Panc1 (cell line): Measurements from ENCODE around the gene BCHE. TPM values are rescaled to one million over a fixed set of nuclear protein-coding genes. Genes with fewer than 3 reads are reported as not detected.

Experiments
- ATAC-seq: fragments of 200-7000 bp; cut with Tn5 transposase; 2 replicates; pipeline ENCODE4 v1.9.1; 2020; ENCODE audit warnings: mild to moderate bottlenecking, moderate library complexity
- BruUV-seq: library from RNA; stranded (reverse); fragments of 400-500 nt; replicated peaks from 2 replicates; lab custom pipeline; 2021; lab: Mats Ljungman, UMichigan
- CTCF ChIA-PET: fragments of 300-600 bp; sonication (Branson Sonifier 250); formaldehyde crosslinking; loops from one replicate; lab custom pipeline; 2022; ENCODE audit warnings: antibody characterized with exemption; lab: Charles Lee
- POLR2A ChIA-PET: fragments of 300-600 bp; sonication (Branson Sonifier 250); formaldehyde crosslinking; loops from one replicate; lab custom pipeline; 2022; ENCODE audit warnings: antibody characterized with exemption; lab: Charles Lee
- DNase-seq: peaks from one replicate; pipeline ENCODE4 v3.0.0-alpha.2; 2010; ENCODE audit warnings: low read depth, low spot score
- H3K27ac ChIP-seq: 2 replicates; pipeline ENCODE4 v1.5.1; 2011; ENCODE audit warnings: mild to moderate bottlenecking, low read length, inconsistent platforms
- H3K27me3 ChIP-seq: fragments of 200-500 bp; sonication (Bioruptor generic); 2 replicates; pipeline ENCODE4 v1.6.0; 2014; ENCODE audit warnings: low read length, inconsistent platforms; ENCODE audit not compliant: control insufficient read depth, insufficient read depth
- H3K36me3 ChIP-seq: fragments of 200-500 bp; sonication (Bioruptor generic); 2 replicates; pipeline ENCODE4 v1.5.1; 2014; ENCODE audit warnings: inconsistent platforms, mild to moderate bottlenecking, low read length, moderate library complexity; ENCODE audit not compliant: control insufficient read depth, insufficient read depth
- H3K4me1 ChIP-seq: 2 replicates; pipeline ENCODE4 v1.5.1; 2011; ENCODE audit warnings: inconsistent platforms, mild to moderate bottlenecking, low read length, moderate library complexity; ENCODE audit not compliant: control insufficient read depth, insufficient read depth
- H3K4me3 ChIP-seq, 2 experiments: 2 replicates each; pipeline ENCODE4 v1.5.1; 2011 to 2012; ENCODE audit warnings: low read depth in 2 of 2, low read length in 2 of 2, mild to moderate bottlenecking in 2 of 2, inconsistent platforms in 1 of 2, moderate library complexity in 1 of 2
- H3K9me3 ChIP-seq: fragments of 200-500 bp; sonication (Bioruptor generic); 2 replicates; pipeline ENCODE4 v1.5.1; 2014; ENCODE audit warnings: low read depth, mild to moderate bottlenecking, inconsistent platforms, low read length, moderate library complexity; ENCODE audit not compliant: control insufficient read depth, insufficient read depth
- POLR2AphosphoS5 ChIP-seq: IDR thresholded peaks from 2 replicates; pipeline ENCODE4 v1.6.1; 2012; ENCODE audit warnings: mild to moderate bottlenecking, low read depth, low read length, moderate library complexity
- SIN3A ChIP-seq: IDR thresholded peaks from 2 replicates; pipeline ENCODE4 v1.6.1; 2012; ENCODE audit warnings: low read depth, mild to moderate bottlenecking, low read length, moderate library complexity, borderline replicate concordance; ENCODE audit not compliant: insufficient read depth
- TCF7L2 ChIP-seq: IDR thresholded peaks from 2 replicates; pipeline ENCODE4 v1.6.1; 2011; ENCODE audit warnings: mild to moderate bottlenecking, low read depth, low read length, inconsistent platforms
- in situ Hi-C: cut with HindIII; loops from 2 replicates; pipeline ENCODE4 v1.10.0; 2016; ENCODE audit warnings: low sequenced_read_pairs, low pct_unique_long_range_greater_than_20kb
- intact Hi-C: fragments of 100-400 bp; cut with micrococcal nuclease; formaldehyde crosslinking; loops from one replicate; pipeline ENCODE4 v1.10.0; 2022; ENCODE audit not compliant: unreplicated experiment
- total RNA-seq: library from RNA; stranded (reverse); gene quantifications from one replicate; pipeline ENCODE4 v1.2.1, GENCODE V29; 2021; ENCODE audit not compliant: unreplicated experiment
- TF ChIP-seq, protein P1 (sequence below), 2 experiments: IDR thresholded peaks; 2 replicates each; pipeline ENCODE4 v1.6.1; 2011 to 2012; ENCODE audit warnings: low read depth in 2 of 2, control low read depth in 1 of 2, low read length in 1 of 2, mild to moderate bottlenecking in 1 of 2, moderate library complexity in 1 of 2; ENCODE audit not compliant: insufficient read depth in 1 of 2
- TF ChIP-seq, protein P2 (sequence below): fragments of 450-650 bp; IDR thresholded peaks from 2 replicates; pipeline ENCODE4 v1.5.1; 2017; ENCODE audit warnings: mild to moderate bottlenecking

The BCHE gene
- total RNA-seq, 1 experiment from 2014 or later = 1.5 TPM

DNA sequence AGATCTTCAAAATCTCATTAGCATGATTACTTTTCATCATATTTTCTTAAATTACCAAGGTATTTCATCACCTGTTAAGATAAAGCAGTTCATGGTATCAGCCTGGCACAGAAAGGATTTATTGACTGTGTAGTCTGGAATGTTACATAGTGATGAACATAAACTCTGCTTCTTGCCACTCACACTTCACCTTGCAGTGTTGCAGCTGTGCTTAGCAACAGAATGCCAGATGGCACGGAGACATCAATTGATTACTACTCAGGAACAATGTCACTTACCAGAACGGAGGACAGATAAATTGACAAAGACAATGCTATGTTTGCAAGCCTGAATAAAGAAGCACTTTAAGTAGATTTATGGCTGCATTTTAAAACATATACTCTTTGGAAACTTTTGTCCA lies 15.0 kb upstream of the BCHE start:
- CTCF ChIA-PET = no interaction called here
- no peak overlapping the region for H3K27ac ChIP-seq
- H3K27me3 ChIP-seq = no peaks in the 10 kb centered on the region
- no peak for TF ChIP-seq POLR2AphosphoS5
- no peaks in the 10 kb centered on the region for H3K36me3 ChIP-seq
- no peak for ATAC-seq
- H3K9me3 ChIP-seq = no peaks in the 10 kb centered on the region
- no TSS peak for BruUV-seq
- in situ Hi-C loops = no loop called here
- H3K4me3 ChIP-seq = no peak overlapping the region
- POLR2A ChIA-PET = no interaction called here
- intact Hi-C loops = loop anchor here (10.0 kb wide), 1 partner anchor 423 kb away; no protein-coding TSS in a partner anchor
- no peaks in the 10 kb centered on the region for H3K4me1 ChIP-seq
- no peak for DNase-seq

DNA sequence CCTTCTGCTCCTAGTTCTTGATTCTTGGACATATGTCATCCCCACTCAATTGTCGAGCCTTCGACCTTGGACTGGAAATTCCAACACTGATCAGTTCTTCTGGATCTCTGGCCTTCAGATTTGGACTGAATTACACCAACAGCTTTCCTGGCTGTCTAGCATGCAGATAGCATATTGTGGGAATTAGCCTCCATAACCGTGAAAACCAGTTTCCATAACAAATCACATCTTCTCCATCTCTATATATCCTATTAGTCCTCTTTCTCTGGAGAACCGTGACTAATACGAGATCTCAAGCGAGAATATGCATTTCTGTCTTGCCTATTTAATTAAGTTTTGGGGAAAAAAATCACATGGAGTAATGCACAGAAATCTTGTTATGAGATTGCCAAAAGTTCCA lies 8.8 kb upstream of the BCHE start:
- Histone ChIP-seq H3K27ac (no peak overlapping the region), H3K4me1 (no peaks in the 10 kb centered on the region), H3K4me3 (no peak overlapping the region), H3K27me3 (no peaks in the 10 kb centered on the region), H3K9me3 (no peaks in the 10 kb centered on the region), H3K36me3 (no peaks in the 10 kb centered on the region)
- no peak for ATAC-seq
- no peak for TF ChIP-seq POLR2AphosphoS5
- TF ChIP-seq, protein P1, sequence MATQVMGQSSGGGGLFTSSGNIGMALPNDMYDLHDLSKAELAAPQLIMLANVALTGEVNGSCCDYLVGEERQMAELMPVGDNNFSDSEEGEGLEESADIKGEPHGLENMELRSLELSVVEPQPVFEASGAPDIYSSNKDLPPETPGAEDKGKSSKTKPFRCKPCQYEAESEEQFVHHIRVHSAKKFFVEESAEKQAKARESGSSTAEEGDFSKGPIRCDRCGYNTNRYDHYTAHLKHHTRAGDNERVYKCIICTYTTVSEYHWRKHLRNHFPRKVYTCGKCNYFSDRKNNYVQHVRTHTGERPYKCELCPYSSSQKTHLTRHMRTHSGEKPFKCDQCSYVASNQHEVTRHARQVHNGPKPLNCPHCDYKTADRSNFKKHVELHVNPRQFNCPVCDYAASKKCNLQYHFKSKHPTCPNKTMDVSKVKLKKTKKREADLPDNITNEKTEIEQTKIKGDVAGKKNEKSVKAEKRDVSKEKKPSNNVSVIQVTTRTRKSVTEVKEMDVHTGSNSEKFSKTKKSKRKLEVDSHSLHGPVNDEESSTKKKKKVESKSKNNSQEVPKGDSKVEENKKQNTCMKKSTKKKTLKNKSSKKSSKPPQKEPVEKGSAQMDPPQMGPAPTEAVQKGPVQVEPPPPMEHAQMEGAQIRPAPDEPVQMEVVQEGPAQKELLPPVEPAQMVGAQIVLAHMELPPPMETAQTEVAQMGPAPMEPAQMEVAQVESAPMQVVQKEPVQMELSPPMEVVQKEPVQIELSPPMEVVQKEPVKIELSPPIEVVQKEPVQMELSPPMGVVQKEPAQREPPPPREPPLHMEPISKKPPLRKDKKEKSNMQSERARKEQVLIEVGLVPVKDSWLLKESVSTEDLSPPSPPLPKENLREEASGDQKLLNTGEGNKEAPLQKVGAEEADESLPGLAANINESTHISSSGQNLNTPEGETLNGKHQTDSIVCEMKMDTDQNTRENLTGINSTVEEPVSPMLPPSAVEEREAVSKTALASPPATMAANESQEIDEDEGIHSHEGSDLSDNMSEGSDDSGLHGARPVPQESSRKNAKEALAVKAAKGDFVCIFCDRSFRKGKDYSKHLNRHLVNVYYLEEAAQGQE (IDR thresholded peaks at IDR 0.05; ENCODE audit: insufficient read depth in 1 of 2, low read depth in 2 of 2, low read length in 1 of 2) = no peak
- TF ChIP-seq SIN3A = no peak
- no peak for TF ChIP-seq TCF7L2
- TF ChIP-seq, protein P2, sequence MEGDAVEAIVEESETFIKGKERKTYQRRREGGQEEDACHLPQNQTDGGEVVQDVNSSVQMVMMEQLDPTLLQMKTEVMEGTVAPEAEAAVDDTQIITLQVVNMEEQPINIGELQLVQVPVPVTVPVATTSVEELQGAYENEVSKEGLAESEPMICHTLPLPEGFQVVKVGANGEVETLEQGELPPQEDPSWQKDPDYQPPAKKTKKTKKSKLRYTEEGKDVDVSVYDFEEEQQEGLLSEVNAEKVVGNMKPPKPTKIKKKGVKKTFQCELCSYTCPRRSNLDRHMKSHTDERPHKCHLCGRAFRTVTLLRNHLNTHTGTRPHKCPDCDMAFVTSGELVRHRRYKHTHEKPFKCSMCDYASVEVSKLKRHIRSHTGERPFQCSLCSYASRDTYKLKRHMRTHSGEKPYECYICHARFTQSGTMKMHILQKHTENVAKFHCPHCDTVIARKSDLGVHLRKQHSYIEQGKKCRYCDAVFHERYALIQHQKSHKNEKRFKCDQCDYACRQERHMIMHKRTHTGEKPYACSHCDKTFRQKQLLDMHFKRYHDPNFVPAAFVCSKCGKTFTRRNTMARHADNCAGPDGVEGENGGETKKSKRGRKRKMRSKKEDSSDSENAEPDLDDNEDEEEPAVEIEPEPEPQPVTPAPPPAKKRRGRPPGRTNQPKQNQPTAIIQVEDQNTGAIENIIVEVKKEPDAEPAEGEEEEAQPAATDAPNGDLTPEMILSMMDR = no peak
- DNase-seq = no peak
- intact Hi-C loops = no loop called here
- POLR2A ChIA-PET = interaction anchor here (0.6 kb wide), 1 partner anchor 292 kb away, joined by 3 read pairs; no protein-coding TSS in a partner anchor
- in situ Hi-C loops = no loop called here
- BruUV-seq = no TSS peak
- CTCF ChIA-PET = no interaction called here

DNA sequence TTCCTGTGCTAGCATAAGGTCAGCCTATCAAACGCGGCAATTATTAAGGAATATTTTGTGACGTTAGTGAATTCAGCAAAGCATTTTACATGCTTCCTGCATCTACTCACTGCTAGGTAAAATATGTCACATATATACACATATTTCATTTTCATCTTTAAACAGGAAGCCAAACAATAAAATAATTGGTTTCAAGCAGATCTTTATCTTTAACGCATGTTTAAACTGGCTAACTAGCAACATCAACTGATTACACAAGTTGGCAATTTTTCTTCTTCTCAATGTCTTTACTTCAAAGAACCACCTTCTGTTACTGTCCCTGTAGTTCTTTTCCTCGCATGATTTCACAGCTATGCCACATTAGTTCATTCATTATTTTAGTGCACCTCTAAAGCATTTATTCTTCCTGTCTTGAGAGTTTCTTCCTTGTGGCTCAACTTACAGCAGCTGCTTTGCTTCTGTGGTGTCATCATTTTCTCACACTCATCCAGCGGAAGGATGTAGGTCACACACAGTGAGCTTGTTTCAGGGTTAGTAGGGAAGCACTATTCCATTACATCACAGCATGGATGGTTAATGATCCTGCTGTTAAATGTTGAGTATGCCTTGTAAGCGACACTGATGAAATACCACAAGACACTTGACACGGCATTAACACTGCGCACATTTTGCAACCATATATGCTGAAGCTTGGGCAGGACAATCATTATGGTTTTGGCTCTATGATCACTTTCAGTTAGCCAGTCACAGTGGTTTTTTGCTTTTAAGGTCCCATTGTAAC lies 2.3 kb upstream of the BCHE start:
- TF ChIP-seq POLR2AphosphoS5 = no peak
- TF ChIP-seq, protein P2 = no peak
- no peak for TF ChIP-seq TCF7L2
- TF ChIP-seq, protein P1 (IDR thresholded peaks at IDR 0.05; ENCODE audit: insufficient read depth in 1 of 2, low read depth in 2 of 2, low read length in 1 of 2) = no peak
- no peak for TF ChIP-seq SIN3A
- in situ Hi-C loops (no loop called here), intact Hi-C loops (no loop called here)
- Histone ChIP-seq H3K36me3 (no peaks in the 10 kb centered on the region), H3K4me3 (no peak overlapping the region), H3K9me3 (no peaks in the 10 kb centered on the region), H3K27ac (no peak overlapping the region), H3K4me1 (peaks cover 7% of the 10 kb centered on the region; the same call in 1 of the 2 replicates), H3K27me3 (no peaks in the 10 kb centered on the region)
- POLR2A ChIA-PET = no interaction called here
- BruUV-seq = no TSS peak
- CTCF ChIA-PET = no interaction called here
- ATAC-seq = no peak
- DNase-seq = no peak
